ENCODE data around the gene AZGP1. TPM values are rescaled to one million over a fixed set of nuclear protein-coding genes. Genes with fewer than 3 reads are reported as not detected.
A peak's percentile ranks its signal among the peaks of the same experiment; 100 is the strongest.

Gene AZGP1
- 31.8 TPM for total RNA-seq
- long read RNA-seq, transcript AZGP1-201 (4 exons, 1,307 nt): major isoform, 14 of 30 reads
- long read RNA-seq, partial matches to known transcripts: 0 of 30 reads
- long read RNA-seq, other reads (novel, unspliced or antisense): 16 of 30 reads

GRCh38 chr7:99975782-99976521 is at the start of gene AZGP1:
Gene AZGP1, minus strand, starts transcription at chr7:99976031. Its CDS starts 11 bp downstream, at chr7:99976020.
- TF ChIP-seq CTCF (IDR thresholded peaks at IDR 0.05): no peak
- Histone ChIP-seq H3K9me3 (no peaks in the 10 kb centered on the region), H3K4me3 (no peak within 1 kb of the TSS), H3K27ac (no peak within 1 kb of the TSS), H3K27me3 (ENCODE audit: low read depth) (no peaks in the 10 kb centered on the region), H3K36me3 (no peaks in the 10 kb centered on the region), H3K4me1 (no peaks in the 10 kb centered on the region)
- DNase-seq (no peak), ATAC-seq (peak; percentile 23 to 57)
- intact Hi-C loops (cut with DNase I): no loop called here

DNA sequence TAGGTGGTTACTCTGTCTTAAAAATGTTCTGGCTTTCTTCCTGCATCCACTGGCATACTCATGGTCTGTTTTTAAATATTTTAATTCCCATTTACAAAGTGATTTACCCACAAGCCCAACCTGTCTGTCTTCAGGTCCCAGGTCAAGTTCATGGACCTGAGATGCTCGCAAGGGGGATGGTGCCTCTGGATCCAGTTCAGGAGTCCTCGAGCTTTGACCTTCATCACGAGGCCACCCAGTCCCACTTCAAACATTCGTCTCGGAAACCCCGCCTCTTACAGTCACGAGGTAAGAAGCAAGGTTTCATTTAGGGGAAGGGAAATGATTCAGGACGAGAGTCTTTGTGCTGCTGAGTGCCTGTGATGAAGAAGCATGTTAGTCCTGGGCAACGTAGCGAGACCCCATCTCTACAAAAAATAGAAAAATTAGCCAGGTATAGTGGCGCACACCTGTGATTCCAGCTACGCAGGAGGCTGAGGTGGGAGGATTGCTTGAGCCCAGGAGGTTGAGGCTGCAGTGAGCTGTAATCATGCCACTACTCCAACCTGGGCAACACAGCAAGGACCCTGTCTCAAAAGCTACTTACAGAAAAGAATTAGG is 48.3 kb upstream of the AZGP1 start:
- no peak for DNase-seq
- H3K9me3 ChIP-seq: no peaks in the 10 kb centered on the region
- H3K4me3 ChIP-seq: no peak overlapping the region
- H3K27ac ChIP-seq: no peak overlapping the region
- no peaks in the 10 kb centered on the region for H3K27me3 ChIP-seq (ENCODE audit: low read depth)
- H3K4me1 ChIP-seq: peaks cover 24% of the 10 kb centered on the region
- no peak for TF ChIP-seq CTCF (IDR thresholded peaks at IDR 0.05)
- no peak for ATAC-seq
- H3K36me3 ChIP-seq: peaks cover 79% of the 10 kb centered on the region
- intact Hi-C loops (cut with DNase I): no loop called here

DNA sequence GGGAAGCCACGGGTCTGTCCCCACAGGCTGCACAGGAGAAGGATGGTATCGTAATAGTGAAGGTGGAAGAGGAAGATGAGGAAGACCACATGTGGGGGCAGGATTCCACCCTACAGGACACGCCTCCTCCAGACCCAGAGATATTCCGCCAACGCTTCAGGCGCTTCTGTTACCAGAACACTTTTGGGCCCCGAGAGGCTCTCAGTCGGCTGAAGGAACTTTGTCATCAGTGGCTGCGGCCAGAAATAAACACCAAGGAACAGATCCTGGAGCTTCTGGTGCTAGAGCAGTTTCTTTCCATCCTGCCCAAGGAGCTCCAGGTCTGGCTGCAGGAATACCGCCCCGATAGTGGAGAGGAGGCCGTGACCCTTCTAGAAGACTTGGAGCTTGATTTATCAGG is 47.7 kb upstream of the AZGP1 start:
- no peak overlapping the region for H3K27ac ChIP-seq
- ATAC-seq (no peak), DNase-seq (no peak)
- peaks cover 24% of the 10 kb centered on the region for H3K4me1 ChIP-seq
- H3K36me3 ChIP-seq: peaks cover 77% of the 10 kb centered on the region
- H3K27me3 ChIP-seq (ENCODE audit: low read depth): no peaks in the 10 kb centered on the region
- intact Hi-C loops (cut with DNase I): no loop called here
- no peak for TF ChIP-seq CTCF (IDR thresholded peaks at IDR 0.05)
- H3K4me3 ChIP-seq: no peak overlapping the region
- H3K9me3 ChIP-seq: no peaks in the 10 kb centered on the region

GRCh38 chr7:100022621-100023020 is 46.8 kb upstream of the AZGP1 start:
- Histone ChIP-seq H3K27ac (no peak overlapping the region), H3K27me3 (ENCODE audit: low read depth) (no peaks in the 10 kb centered on the region), H3K4me1 (peaks cover 27% of the 10 kb centered on the region), H3K9me3 (no peaks in the 10 kb centered on the region), H3K4me3 (no peak overlapping the region), H3K36me3 (peaks cover 68% of the 10 kb centered on the region)
- DNase-seq (no peak), ATAC-seq (peak; percentile 83)
- no peak for TF ChIP-seq CTCF (IDR thresholded peaks at IDR 0.05)
- intact Hi-C loops (cut with DNase I): no loop called here

DNA sequence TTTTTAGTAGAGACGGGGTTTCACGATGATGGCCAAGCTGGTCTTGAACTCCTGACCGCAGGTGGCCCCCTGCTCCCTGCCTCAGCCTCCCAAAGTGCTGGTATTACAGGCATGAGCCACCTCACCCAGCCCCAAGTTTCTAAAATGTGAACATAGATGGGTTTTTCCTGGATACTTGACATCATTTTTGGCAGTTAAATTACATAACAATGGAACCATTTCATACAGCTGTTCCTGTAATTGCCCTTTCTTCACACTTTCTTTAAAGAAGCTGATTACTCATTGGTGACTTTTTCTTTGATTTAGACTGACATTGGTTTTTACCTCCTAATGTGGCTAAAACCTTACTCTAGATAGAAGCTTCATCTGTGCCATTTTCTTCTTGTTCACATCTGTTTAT is 45.5 kb upstream of the AZGP1 start:
- intact Hi-C loops (cut with DNase I): no loop called here
- H3K4me3 ChIP-seq: no peak overlapping the region
- H3K27ac ChIP-seq: no peak overlapping the region
- no peak for TF ChIP-seq CTCF (IDR thresholded peaks at IDR 0.05)
- H3K4me1 ChIP-seq: peaks cover 41% of the 10 kb centered on the region
- ATAC-seq (no peak), DNase-seq (no peak)
- H3K36me3 ChIP-seq: peaks cover 55% of the 10 kb centered on the region
- H3K9me3 ChIP-seq: no peaks in the 10 kb centered on the region
- H3K27me3 ChIP-seq (ENCODE audit: low read depth): no peaks in the 10 kb centered on the region
